Right lobe of liver (tissue), 4 donors: Measurements from ENCODE around the gene GAS6.

Source experiments
- POLR2A ChIP-seq: fragments of 450-650 bp; IDR thresholded peaks from one replicate; pipeline ENCODE4 v1.6.1; 2017; ENCODE audit warnings: antibody characterized with exemption, mild to moderate bottlenecking
- TF ChIP-seq, protein P1 (sequence below), 4 donors: fragments of 200-600 bp in 3 of 4; fragments of 450-650 bp in 1 of 4; IDR thresholded peaks; one replicate each; pipeline versions ENCODE4 v1.5.1 to v1.8.0; 2016 to 2022; ENCODE audit warnings: antibody characterized with exemption in 4 of 4, mild to moderate bottlenecking in 2 of 4
- donor health status: DM: no; HTN: no; CAD: no.
- donor health status: DM: no; HTN: no; CAD: no.
- donor health status: DM: no; HTN: yes; CAD: no.

DNA sequence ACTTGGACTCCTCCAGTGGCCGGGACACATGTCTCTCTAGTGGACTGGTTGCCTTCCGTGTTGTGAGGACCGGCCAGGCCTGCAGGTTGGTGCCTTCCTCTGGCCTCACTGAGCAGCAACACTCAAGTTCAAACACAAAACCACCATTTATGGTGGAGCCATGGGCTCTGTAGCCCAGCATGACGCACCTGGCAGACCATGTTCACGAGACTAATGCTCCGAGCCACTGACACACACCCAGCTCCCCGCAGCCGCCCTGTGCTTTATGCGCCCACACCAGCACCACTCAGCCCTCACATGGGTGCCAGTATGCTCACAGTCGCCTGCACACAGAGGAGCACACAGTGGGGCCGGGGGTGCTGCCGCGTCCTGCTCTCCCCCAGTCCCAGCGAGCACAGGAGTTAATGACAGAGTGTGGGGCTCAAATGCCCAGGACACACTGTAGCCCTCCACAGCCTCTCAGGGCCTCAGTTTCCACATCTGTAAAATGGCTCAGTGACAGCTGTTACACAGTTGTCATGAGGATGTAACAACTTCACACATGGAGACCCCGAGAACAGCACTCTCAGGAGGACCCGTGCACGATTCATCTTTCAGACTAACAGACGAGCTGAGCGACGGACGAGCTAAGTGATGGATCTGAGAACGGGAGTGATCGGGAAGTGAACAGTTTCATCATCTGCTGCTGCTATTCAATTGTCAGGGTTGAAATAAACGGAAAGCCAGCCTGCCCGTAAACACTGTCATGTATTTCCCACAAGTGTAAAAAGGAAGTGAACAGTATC is 7.8 kb downstream of the GAS6 start:
- TF ChIP-seq, protein P1, sequence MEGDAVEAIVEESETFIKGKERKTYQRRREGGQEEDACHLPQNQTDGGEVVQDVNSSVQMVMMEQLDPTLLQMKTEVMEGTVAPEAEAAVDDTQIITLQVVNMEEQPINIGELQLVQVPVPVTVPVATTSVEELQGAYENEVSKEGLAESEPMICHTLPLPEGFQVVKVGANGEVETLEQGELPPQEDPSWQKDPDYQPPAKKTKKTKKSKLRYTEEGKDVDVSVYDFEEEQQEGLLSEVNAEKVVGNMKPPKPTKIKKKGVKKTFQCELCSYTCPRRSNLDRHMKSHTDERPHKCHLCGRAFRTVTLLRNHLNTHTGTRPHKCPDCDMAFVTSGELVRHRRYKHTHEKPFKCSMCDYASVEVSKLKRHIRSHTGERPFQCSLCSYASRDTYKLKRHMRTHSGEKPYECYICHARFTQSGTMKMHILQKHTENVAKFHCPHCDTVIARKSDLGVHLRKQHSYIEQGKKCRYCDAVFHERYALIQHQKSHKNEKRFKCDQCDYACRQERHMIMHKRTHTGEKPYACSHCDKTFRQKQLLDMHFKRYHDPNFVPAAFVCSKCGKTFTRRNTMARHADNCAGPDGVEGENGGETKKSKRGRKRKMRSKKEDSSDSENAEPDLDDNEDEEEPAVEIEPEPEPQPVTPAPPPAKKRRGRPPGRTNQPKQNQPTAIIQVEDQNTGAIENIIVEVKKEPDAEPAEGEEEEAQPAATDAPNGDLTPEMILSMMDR (IDR thresholded peaks at IDR 0.05): no peak
- TF ChIP-seq POLR2A: no peak
